ENCODE measurements around the gene CTNNA3.

DNA sequence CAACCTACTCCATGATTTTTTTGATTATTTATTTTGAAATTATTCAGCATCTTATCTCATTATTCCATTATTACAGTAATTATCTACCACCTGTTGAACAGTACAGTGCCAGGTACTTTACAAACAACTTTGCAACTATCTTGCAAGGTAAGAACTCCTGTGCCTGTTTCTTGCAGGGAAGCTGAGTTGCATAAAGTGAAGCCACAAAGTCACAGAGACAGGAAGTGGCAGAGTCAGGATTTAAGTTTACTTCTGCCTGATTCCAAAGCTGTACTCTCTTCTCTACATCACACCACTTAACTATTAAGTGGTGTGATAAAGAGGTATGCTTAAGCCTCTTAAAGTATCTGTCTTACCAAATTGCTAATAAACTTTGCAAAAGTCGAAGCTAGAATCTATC lies 690.0 kb downstream of the CTNNA3 start:
- TF ChIP-seq, protein P1, sequence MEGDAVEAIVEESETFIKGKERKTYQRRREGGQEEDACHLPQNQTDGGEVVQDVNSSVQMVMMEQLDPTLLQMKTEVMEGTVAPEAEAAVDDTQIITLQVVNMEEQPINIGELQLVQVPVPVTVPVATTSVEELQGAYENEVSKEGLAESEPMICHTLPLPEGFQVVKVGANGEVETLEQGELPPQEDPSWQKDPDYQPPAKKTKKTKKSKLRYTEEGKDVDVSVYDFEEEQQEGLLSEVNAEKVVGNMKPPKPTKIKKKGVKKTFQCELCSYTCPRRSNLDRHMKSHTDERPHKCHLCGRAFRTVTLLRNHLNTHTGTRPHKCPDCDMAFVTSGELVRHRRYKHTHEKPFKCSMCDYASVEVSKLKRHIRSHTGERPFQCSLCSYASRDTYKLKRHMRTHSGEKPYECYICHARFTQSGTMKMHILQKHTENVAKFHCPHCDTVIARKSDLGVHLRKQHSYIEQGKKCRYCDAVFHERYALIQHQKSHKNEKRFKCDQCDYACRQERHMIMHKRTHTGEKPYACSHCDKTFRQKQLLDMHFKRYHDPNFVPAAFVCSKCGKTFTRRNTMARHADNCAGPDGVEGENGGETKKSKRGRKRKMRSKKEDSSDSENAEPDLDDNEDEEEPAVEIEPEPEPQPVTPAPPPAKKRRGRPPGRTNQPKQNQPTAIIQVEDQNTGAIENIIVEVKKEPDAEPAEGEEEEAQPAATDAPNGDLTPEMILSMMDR (IDR thresholded peaks at IDR 0.05), result no peak
- no peak for TF ChIP-seq POLR2A (IDR thresholded peaks at IDR 0.05)

Data from testis (tissue), 2 donors.